ENCODE data around the gene DNM3. TPM values are rescaled to one million over a fixed set of nuclear protein-coding genes. Genes with fewer than 3 reads are reported as not detected.

DNM3 gene
- total RNA-seq, 6 donors from 2014 or later = 7.1 to 30.4 (median 10.3) TPM

GRCh38 chr1:172140591-172140990 is 299.3 kb downstream of the DNM3 start:
- no peak for ATAC-seq (ENCODE audit: low FRiP score in 2 of 2)
- TF ChIP-seq POLR2A (IDR thresholded peaks at IDR 0.05) = no peak
- no peak for TF ChIP-seq CTCF (IDR thresholded peaks at IDR 0.05)
- no peak for TF ChIP-seq EP300 (IDR thresholded peaks at IDR 0.05)
- no peak for TF ChIP-seq POLR2AphosphoS5 (IDR thresholded peaks at IDR 0.05)
- Histone ChIP-seq H3K27ac (peak overlapping the region in 3 of 4 donors; percentile 61 to 78 (median 69)), H3K4me1 (peaks cover 6 to 13% (median 10%) of the 10 kb centered on the region in 4 donors), H3K27me3 (no peaks in the 10 kb centered on the region), H3K4me3 (peak overlapping the region in 1 of 4 donors; percentile 40), H3K9me3 (no peaks in the 10 kb centered on the region), H3K36me3 (no peaks in the 10 kb centered on the region)
- no peak for DNase-seq

GRCh38 chr1:172141341-172141881 is 300.1 kb downstream of the DNM3 start:
- TF ChIP-seq POLR2A (IDR thresholded peaks at IDR 0.05) (no peak), POLR2AphosphoS5 (IDR thresholded peaks at IDR 0.05) (no peak), CTCF (IDR thresholded peaks at IDR 0.05) (no peak), EP300 (IDR thresholded peaks at IDR 0.05) (no peak)
- H3K27me3 ChIP-seq = no peaks in the 10 kb centered on the region
- peaks cover 0 to 13% (median 7%) of the 10 kb centered on the region in 4 donors for H3K4me1 ChIP-seq
- H3K4me3 ChIP-seq = peak overlapping the region in 2 of 4 donors; percentile 9 to 40
- 38 to 39% methylated on average over 7 of the region's 7 CpGs for WGBS, 2 donors
- no peak for ATAC-seq (ENCODE audit: low FRiP score in 2 of 2)
- no peaks in the 10 kb centered on the region for H3K9me3 ChIP-seq
- DNase-seq = no peak
- peak overlapping the region; percentile 57 to 78 (median 65) for H3K27ac ChIP-seq
- H3K36me3 ChIP-seq = no peaks in the 10 kb centered on the region

GRCh38 chr1:172142324-172142723 is 301.0 kb downstream of the DNM3 start:
- Histone ChIP-seq H3K27ac (peak overlapping the region in 2 of 4 donors; percentile 69 to 78), H3K27me3 (no peaks in the 10 kb centered on the region), H3K9me3 (no peaks in the 10 kb centered on the region), H3K36me3 (no peaks in the 10 kb centered on the region), H3K4me1 (peaks cover 0 to 13% (median 7%) of the 10 kb centered on the region in 4 donors), H3K4me3 (peak overlapping the region in 2 of 4 donors; percentile 9 to 40)
- TF ChIP-seq EP300 (IDR thresholded peaks at IDR 0.05) = no peak
- TF ChIP-seq CTCF (IDR thresholded peaks at IDR 0.05) = no peak
- no peak for TF ChIP-seq POLR2A (IDR thresholded peaks at IDR 0.05)
- TF ChIP-seq POLR2AphosphoS5 (IDR thresholded peaks at IDR 0.05) = no peak
- ATAC-seq (ENCODE audit: low FRiP score in 2 of 2) (no peak), DNase-seq (no peak)
- WGBS, 2 donors = 78% methylated on average over 5 of the region's 5 CpGs

- DNase-seq (no peak), ATAC-seq (ENCODE audit: low FRiP score in 2 of 2) (peak in 1 of 2 donors; percentile 22)
- no peaks in the 10 kb centered on the region for H3K9me3 ChIP-seq
- H3K4me3 ChIP-seq = peak overlapping the region in 3 of 4 donors; percentile 30 to 40 (median 39)
- peak overlapping the region; percentile 58 to 78 (median 71) for H3K27ac ChIP-seq
- 25 to 49% methylated on average over 3 of the region's 3 CpGs for WGBS, 2 donors
- TF ChIP-seq CTCF (IDR thresholded peaks at IDR 0.05) = no peak
- no peak for TF ChIP-seq POLR2A (IDR thresholded peaks at IDR 0.05)
- no peak for TF ChIP-seq EP300 (IDR thresholded peaks at IDR 0.05)
- no peak for TF ChIP-seq POLR2AphosphoS5 (IDR thresholded peaks at IDR 0.05)
- H3K36me3 ChIP-seq = no peaks in the 10 kb centered on the region
- peaks cover 0 to 13% (median 11%) of the 10 kb centered on the region in 4 donors for H3K4me1 ChIP-seq
- no peaks in the 10 kb centered on the region for H3K27me3 ChIP-seq
These were observed 302.2 kb downstream of the DNM3 start for GRCh38 chr1:172143384-172144055.
